GM12878 (cell line): ENCODE data around the gene PLEKHA7. TPM values are rescaled to one million over a fixed set of nuclear protein-coding genes. Genes with fewer than 3 reads are reported as not detected.

Experiments used
- ATAC-seq: fragments of 200-7000 bp; cut with Tn5 transposase; 3 replicates; pipeline ENCODE4 v1.9.1; 2020; ENCODE audit warnings: mild to moderate bottlenecking, moderate library complexity
- BruUV-seq: library from RNA; stranded (reverse); fragments of 400-500 nt; replicated peaks from 2 replicates; lab custom pipeline; 2021; lab: Mats Ljungman, UMichigan
- CTCF ChIA-PET: fragments of 300-600 bp; sonication (Branson Sonifier 250); formaldehyde crosslinking; extraction: SDS; loops from one replicate; lab custom pipeline; 2021; ENCODE audit warnings: inconsistent platforms; lab: Yijun Ruan, JAX
- POLR2A ChIA-PET: fragments of 350-600 bp; formaldehyde crosslinking; extraction: SDS; loops from one replicate; lab custom pipeline; 2021; ENCODE audit warnings: inconsistent platforms; lab: Charles Lee
- RAD21 ChIA-PET: fragments of 300-600 bp; sonication (Branson Sonifier 250); formaldehyde crosslinking; loops from one replicate; lab custom pipeline; 2023; ENCODE audit warnings: antibody characterized with exemption; ENCODE audit not compliant: unreplicated experiment; lab: Charles Lee
- SMC1A ChIA-PET: fragments of 300-600 bp; sonication (Branson Sonifier 250); formaldehyde crosslinking; loops from one replicate; lab custom pipeline; 2023; ENCODE audit not compliant: unreplicated experiment, uncharacterized antibody; lab: Charles Lee
- DNase-seq: peaks from one replicate; pipeline ENCODE4 v3.0.0-alpha.2; 2011; ENCODE audit warnings: low read depth, low spot score
- FAIRE-seq: peaks from 3 replicates; lab custom pipeline; 2011; peaks lifted over from hg19 to GRCh38; lab: Jason Lieb, UNC
- H2AFZ ChIP-seq: 2 replicates; pipeline ENCODE4 v1.6.0; 2011; ENCODE audit warnings: low read depth, low read length, control low read depth; ENCODE audit not compliant: control insufficient read depth
- H3K27ac ChIP-seq: 2 replicates; pipeline ENCODE4 v1.5.1; 2011; ENCODE audit warnings: control low read depth; ENCODE audit not compliant: control insufficient read depth, insufficient read depth
- H3K27me3 ChIP-seq, 2 experiments: replicated peaks in 1 of 2; 2 replicates each; pipeline versions ENCODE4 v1.6.0 to v1.6.1; 2011; ENCODE audit warnings: low read length in 1 of 2; ENCODE audit not compliant: control insufficient read depth in 2 of 2, insufficient read depth in 2 of 2
- H3K36me3 ChIP-seq, 2 experiments: 2 replicates each; pipeline ENCODE4 v1.5.1; 2011; ENCODE audit warnings: low read length in 1 of 2; ENCODE audit not compliant: control insufficient read depth in 2 of 2, insufficient read depth in 2 of 2
- H3K4me1 ChIP-seq: 2 replicates; pipeline ENCODE4 v1.6.1; 2011; ENCODE audit warnings: mild to moderate bottlenecking, low read length, moderate library complexity, mixed read lengths; ENCODE audit not compliant: control insufficient read depth, insufficient read depth
- H3K4me2 ChIP-seq: 2 replicates; pipeline ENCODE4 v1.6.0; 2011; ENCODE audit warnings: control low read depth; ENCODE audit not compliant: control insufficient read depth, insufficient read depth
- H3K4me3 ChIP-seq: fragments of 200-600 bp; sonication (generic); 2 replicates; pipeline ENCODE4 v1.5.1; 2016
- H3K79me2 ChIP-seq: 2 replicates; pipeline ENCODE4 v1.6.0; 2011; ENCODE audit warnings: low read length; ENCODE audit not compliant: control insufficient read depth, insufficient read depth
- H3K9ac ChIP-seq: 2 replicates; pipeline ENCODE4 v1.8.0; 2011; ENCODE audit warnings: low read length, control low read depth, mixed read lengths; ENCODE audit not compliant: control insufficient read depth, insufficient read depth
- H3K9me3 ChIP-seq: replicated peaks from 3 replicates; pipeline ENCODE4 v1.5.1; 2011; ENCODE audit warnings: mild to moderate bottlenecking, low read length; ENCODE audit not compliant: control insufficient read depth, insufficient read depth
- H4K20me1 ChIP-seq: 2 replicates; pipeline ENCODE4 v1.6.0; 2011; ENCODE audit not compliant: control insufficient read depth, insufficient read depth
- SPI1 ChIP-seq: IDR thresholded peaks from 2 replicates; pipeline ENCODE4 v1.6.1; 2011; ENCODE audit warnings: low read depth, mild to moderate bottlenecking, low read length, moderate library complexity, borderline replicate concordance; ENCODE audit not compliant: insufficient read depth
- WGBS: methylation state at CpG from one replicate; pipeline ENCODE4 v1.1.6; 2016; ENCODE audit warnings: low lambda C conversion rate; ENCODE audit not compliant: insufficient replicate concordance, insufficient coverage; ENCODE audit errors: missing lambda C conversion rate; 5-methylcytosine and 5-hydroxymethylcytosine counted together
- in situ Hi-C: fragments of 300-500 bp; cut with MboI; formaldehyde crosslinking; loops from 9 replicates; pipeline ENCODE4 v1.14.3; 2018; ENCODE audit warnings: mixed read lengths
- intact Hi-C: fragments of 100-400 bp; cut with micrococcal nuclease; formaldehyde crosslinking; loops from one replicate; pipeline ENCODE4 v1.14.2; 2022; ENCODE audit not compliant: unreplicated experiment
- polyA plus RNA-seq, 11 experiments: library from polyadenylated mRNA; depleted of rRNA in 4 of 11; unstranded in 6 of 11; stranded (reverse) in 5 of 11; fragments of >200 nt; fragmentation: Nextera tagmentation in 4 of 11; fragmentation: Illumina TruSeq in 1 of 11; extraction: Ambion mirVana in 4 of 11; extraction: Trizol in 1 of 11; gene quantifications; 1 replicate in 1 of 11; 2 replicates in 10 of 11; pipeline versions ENCODE4 v1.2.1 to v1.2.3, GENCODE V29; 2011 to 2016; ENCODE audit warnings: inconsistent platforms in 2 of 11, missing spikeins in 2 of 11, low read depth in 1 of 11
- total RNA-seq, 4 experiments: library from RNA; depleted of rRNA in 3 of 4; stranded (reverse); fragments of >200 nt in 3 of 4; fragmentation: Illumina TruSeq in 1 of 4; extraction: Trizol in 1 of 4; gene quantifications; 2 replicates each; pipeline versions ENCODE4 v1.2.1 to v1.2.3, GENCODE V29; 2013 to 2021
- TF ChIP-seq, protein P1 (sequence below): fragments of 150-350 bp; IDR thresholded peaks from 2 replicates; pipeline ENCODE4 v1.6.1; 2016; ENCODE audit warnings: low read depth, low read length

The PLEKHA7 gene
- total and polyA plus RNA-seq, 10 of the 15 experiments (the other 5 are each of a cell fraction or from before 2014, with no cell fraction given) = 0.45 to 5.3 (median 2.1) TPM

DNA sequence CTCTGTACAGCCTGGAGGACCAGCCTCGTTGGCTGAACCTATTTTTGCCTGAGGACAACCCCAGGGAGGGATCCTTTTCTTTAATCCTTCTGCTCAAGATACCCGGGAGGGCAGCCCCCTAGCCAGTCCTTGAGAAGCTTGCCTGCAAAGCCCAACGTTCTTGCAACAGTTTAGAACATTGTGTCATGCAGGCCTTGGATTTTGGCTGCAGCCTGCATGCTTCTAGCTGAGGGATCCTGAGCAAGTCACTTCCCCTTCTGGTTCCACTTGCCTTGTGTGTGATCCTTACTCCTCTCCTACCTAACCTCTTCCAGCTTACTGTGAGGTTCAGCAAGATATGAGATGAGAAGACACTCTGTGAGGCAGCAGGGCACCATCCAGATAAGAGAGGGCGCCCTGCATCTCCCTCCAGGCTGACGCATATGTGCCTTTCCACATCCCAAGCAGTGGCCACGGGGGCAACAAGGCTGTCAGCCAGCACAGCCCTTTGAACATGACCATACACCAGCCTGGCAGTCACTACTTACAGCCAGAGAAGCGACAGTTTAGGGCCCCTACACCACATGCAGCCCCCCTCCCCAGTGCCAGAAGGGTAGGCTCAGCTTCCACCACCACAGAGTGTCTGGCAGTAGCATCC is 199.7 kb downstream of the PLEKHA7 start:
- BruUV-seq = no TSS peak
- no peaks in the 10 kb centered on the region; a peak in 1 of 4 replicates for H3K27me3 ChIP-seq
- ChIA-PET CTCF (interaction anchor here (0.8 to 1.7 kb wide), 4 partner anchors 12 to 247 kb away, joined by 3 to 6 read pairs (median 4); no protein-coding TSS in a partner anchor), RAD21 (interaction anchor here (1.8 kb wide), 1 partner anchor 132 kb away, joined by 4 read pairs; no protein-coding TSS in a partner anchor), POLR2A (no interaction called here), SMC1A (interaction anchor here (1.5 kb wide), 1 partner anchor 29 kb away, joined by 5 read pairs; no protein-coding TSS in a partner anchor)
- no peak overlapping the region for H3K27ac ChIP-seq
- H3K9ac ChIP-seq = no peak overlapping the region
- H3K79me2 ChIP-seq = no peaks in the 10 kb centered on the region
- DNase-seq (no peak), FAIRE-seq (no peak), ATAC-seq (no peak)
- no peaks in the 10 kb centered on the region for H3K9me3 ChIP-seq
- no peak overlapping the region for H3K4me2 ChIP-seq
- no peak overlapping the region for H3K4me3 ChIP-seq
- H2AFZ ChIP-seq = no peak overlapping the region
- WGBS = 17% methylated on average over 7 of the region's 7 CpGs
- intact Hi-C loops = no loop called here
- no peaks in the 10 kb centered on the region for H4K20me1 ChIP-seq
- no peaks in the 10 kb centered on the region for H3K36me3 ChIP-seq
- H3K4me1 ChIP-seq = no peaks in the 10 kb centered on the region
- TF ChIP-seq, protein P1, sequence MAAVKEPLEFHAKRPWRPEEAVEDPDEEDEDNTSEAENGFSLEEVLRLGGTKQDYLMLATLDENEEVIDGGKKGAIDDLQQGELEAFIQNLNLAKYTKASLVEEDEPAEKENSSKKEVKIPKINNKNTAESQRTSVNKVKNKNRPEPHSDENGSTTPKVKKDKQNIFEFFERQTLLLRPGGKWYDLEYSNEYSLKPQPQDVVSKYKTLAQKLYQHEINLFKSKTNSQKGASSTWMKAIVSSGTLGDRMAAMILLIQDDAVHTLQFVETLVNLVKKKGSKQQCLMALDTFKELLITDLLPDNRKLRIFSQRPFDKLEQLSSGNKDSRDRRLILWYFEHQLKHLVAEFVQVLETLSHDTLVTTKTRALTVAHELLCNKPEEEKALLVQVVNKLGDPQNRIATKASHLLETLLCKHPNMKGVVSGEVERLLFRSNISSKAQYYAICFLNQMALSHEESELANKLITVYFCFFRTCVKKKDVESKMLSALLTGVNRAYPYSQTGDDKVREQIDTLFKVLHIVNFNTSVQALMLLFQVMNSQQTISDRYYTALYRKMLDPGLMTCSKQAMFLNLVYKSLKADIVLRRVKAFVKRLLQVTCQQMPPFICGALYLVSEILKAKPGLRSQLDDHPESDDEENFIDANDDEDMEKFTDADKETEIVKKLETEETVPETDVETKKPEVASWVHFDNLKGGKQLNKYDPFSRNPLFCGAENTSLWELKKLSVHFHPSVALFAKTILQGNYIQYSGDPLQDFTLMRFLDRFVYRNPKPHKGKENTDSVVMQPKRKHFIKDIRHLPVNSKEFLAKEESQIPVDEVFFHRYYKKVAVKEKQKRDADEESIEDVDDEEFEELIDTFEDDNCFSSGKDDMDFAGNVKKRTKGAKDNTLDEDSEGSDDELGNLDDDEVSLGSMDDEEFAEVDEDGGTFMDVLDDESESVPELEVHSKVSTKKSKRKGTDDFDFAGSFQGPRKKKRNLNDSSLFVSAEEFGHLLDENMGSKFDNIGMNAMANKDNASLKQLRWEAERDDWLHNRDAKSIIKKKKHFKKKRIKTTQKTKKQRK = no peak
- TF ChIP-seq SPI1 = peak; percentile 18; the same call in 1 of the 2 replicates
- in situ Hi-C loops = loop anchor here (5.0 kb wide), 1 partner anchor 248 kb away; no protein-coding TSS in a partner anchor
